ENCODE results near the gene FXYD5. TPM values are rescaled to one million over a fixed set of nuclear protein-coding genes. Genes with fewer than 3 reads are reported as not detected.

FXYD5 gene
- total and polyA plus RNA-seq, 9 of the 15 experiments (the other 6 are each of a cell fraction or from before 2014, with no cell fraction given): 104 to 537 (median 174) TPM

DNA sequence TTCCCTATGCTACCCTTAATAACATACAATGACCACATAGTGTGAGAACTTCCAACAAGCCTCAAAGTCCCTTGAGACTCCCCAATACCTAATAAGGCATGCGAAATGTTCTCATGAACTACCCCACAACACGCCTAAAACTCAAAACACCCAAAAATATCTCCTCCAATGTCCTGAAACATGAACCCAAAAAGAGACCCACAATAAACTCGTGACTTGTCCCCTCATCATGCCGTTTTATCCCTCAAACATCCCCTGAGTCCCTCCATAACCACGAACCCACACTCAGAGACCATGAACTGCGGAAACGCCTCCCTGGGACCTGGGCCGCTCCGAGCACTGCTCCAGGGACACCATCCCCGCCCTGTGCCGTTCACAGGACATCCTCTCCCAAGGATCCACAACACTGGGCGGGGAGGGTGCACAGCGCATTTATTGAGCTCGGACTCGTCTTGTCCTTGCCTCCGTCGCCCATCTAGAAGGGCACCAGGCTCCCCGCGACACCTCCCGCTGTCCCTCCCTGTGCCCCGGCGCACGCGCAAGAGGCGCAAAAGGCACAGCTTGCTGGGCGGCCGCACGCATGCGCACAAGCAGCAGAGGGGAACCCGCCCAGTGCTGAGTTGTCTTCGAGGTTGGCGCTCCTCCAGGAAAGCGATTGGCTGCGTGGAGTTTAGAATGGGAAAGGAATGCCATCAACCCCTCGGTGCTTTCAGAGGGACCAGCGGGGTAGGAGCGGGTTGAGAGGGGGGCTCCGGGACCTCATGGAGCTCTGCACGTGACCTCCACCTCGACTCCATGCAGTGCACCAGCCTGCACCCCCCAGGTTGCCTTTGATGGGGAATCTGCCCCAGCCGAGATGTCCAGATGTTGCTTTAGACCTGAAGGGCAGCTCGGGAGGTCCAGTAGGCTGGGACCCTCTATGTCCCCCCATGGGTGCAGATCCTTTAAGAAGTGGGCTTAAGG, 30.2 kb upstream of the FXYD5 start (continued):
- TF ChIP-seq, protein P1, sequence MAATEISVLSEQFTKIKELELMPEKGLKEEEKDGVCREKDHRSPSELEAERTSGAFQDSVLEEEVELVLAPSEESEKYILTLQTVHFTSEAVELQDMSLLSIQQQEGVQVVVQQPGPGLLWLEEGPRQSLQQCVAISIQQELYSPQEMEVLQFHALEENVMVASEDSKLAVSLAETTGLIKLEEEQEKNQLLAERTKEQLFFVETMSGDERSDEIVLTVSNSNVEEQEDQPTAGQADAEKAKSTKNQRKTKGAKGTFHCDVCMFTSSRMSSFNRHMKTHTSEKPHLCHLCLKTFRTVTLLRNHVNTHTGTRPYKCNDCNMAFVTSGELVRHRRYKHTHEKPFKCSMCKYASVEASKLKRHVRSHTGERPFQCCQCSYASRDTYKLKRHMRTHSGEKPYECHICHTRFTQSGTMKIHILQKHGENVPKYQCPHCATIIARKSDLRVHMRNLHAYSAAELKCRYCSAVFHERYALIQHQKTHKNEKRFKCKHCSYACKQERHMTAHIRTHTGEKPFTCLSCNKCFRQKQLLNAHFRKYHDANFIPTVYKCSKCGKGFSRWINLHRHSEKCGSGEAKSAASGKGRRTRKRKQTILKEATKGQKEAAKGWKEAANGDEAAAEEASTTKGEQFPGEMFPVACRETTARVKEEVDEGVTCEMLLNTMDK (IDR thresholded peaks at IDR 0.05; ENCODE audit: borderline replicate concordance, insufficient read depth, low read depth, low read length, poor library complexity, severe bottlenecking): no peak
- no peak for TF ChIP-seq NUFIP1 (IDR thresholded peaks at IDR 0.05; ENCODE audit: partially characterized antibody)
- TF ChIP-seq, protein P2, sequence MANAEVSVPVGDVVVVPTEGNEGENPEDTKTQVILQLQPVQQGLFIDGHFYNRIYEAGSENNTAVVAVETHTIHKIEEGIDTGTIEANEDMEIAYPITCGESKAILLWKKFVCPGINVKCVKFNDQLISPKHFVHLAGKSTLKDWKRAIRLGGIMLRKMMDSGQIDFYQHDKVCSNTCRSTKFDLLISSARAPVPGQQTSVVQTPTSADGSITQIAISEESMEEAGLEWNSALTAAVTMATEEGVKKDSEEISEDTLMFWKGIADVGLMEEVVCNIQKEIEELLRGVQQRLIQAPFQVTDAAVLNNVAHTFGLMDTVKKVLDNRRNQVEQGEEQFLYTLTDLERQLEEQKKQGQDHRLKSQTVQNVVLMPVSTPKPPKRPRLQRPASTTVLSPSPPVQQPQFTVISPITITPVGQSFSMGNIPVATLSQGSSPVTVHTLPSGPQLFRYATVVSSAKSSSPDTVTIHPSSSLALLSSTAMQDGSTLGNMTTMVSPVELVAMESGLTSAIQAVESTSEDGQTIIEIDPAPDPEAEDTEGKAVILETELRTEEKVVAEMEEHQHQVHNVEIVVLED (CRISPR knock-in tag; IDR thresholded peaks at IDR 0.05): peak; percentile 30; the same call in 1 of the 2 replicates
- TF ChIP-seq ARNT (IDR thresholded peaks at IDR 0.05): no peak
- TF ChIP-seq NR3C1 (CRISPR knock-in tag; IDR thresholded peaks at IDR 0.05): no peak
- TF ChIP-seq, protein P3, sequence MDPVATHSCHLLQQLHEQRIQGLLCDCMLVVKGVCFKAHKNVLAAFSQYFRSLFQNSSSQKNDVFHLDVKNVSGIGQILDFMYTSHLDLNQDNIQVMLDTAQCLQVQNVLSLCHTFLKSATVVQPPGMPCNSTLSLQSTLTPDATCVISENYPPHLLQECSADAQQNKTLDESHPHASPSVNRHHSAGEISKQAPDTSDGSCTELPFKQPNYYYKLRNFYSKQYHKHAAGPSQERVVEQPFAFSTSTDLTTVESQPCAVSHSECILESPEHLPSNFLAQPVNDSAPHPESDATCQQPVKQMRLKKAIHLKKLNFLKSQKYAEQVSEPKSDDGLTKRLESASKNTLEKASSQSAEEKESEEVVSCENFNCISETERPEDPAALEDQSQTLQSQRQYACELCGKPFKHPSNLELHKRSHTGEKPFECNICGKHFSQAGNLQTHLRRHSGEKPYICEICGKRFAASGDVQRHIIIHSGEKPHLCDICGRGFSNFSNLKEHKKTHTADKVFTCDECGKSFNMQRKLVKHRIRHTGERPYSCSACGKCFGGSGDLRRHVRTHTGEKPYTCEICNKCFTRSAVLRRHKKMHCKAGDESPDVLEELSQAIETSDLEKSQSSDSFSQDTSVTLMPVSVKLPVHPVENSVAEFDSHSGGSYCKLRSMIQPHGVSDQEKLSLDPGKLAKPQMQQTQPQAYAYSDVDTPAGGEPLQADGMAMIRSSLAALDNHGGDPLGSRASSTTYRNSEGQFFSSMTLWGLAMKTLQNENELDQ (CRISPR knock-in tag; IDR thresholded peaks at IDR 0.05; ENCODE audit: borderline replicate concordance): no peak
- TF ChIP-seq ZNF143 (CRISPR knock-in tag; IDR thresholded peaks at IDR 0.05): no peak; the same call in 1 of the 2 replicates
- TF ChIP-seq ADNP (tag; IDR thresholded peaks at IDR 0.05): no peak
- TF ChIP-seq, protein P4, sequence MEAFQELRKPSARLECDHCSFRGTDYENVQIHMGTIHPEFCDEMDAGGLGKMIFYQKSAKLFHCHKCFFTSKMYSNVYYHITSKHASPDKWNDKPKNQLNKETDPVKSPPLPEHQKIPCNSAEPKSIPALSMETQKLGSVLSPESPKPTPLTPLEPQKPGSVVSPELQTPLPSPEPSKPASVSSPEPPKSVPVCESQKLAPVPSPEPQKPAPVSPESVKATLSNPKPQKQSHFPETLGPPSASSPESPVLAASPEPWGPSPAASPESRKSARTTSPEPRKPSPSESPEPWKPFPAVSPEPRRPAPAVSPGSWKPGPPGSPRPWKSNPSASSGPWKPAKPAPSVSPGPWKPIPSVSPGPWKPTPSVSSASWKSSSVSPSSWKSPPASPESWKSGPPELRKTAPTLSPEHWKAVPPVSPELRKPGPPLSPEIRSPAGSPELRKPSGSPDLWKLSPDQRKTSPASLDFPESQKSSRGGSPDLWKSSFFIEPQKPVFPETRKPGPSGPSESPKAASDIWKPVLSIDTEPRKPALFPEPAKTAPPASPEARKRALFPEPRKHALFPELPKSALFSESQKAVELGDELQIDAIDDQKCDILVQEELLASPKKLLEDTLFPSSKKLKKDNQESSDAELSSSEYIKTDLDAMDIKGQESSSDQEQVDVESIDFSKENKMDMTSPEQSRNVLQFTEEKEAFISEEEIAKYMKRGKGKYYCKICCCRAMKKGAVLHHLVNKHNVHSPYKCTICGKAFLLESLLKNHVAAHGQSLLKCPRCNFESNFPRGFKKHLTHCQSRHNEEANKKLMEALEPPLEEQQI (IDR thresholded peaks at IDR 0.05): no peak
- TF ChIP-seq, protein P5, sequence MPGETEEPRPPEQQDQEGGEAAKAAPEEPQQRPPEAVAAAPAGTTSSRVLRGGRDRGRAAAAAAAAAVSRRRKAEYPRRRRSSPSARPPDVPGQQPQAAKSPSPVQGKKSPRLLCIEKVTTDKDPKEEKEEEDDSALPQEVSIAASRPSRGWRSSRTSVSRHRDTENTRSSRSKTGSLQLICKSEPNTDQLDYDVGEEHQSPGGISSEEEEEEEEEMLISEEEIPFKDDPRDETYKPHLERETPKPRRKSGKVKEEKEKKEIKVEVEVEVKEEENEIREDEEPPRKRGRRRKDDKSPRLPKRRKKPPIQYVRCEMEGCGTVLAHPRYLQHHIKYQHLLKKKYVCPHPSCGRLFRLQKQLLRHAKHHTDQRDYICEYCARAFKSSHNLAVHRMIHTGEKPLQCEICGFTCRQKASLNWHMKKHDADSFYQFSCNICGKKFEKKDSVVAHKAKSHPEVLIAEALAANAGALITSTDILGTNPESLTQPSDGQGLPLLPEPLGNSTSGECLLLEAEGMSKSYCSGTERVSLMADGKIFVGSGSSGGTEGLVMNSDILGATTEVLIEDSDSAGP (CRISPR knock-in tag; IDR thresholded peaks at IDR 0.05): no peak
- TF ChIP-seq ASH1L (IDR thresholded peaks at IDR 0.05; ENCODE audit: borderline replicate concordance, low read depth, partially characterized antibody): no peak
- TF ChIP-seq CREM (IDR thresholded peaks at IDR 0.05; ENCODE audit: low read depth): no peak
- TF ChIP-seq TAL1 (IDR thresholded peaks at IDR 0.05): no peak
- TF ChIP-seq, protein P6, sequence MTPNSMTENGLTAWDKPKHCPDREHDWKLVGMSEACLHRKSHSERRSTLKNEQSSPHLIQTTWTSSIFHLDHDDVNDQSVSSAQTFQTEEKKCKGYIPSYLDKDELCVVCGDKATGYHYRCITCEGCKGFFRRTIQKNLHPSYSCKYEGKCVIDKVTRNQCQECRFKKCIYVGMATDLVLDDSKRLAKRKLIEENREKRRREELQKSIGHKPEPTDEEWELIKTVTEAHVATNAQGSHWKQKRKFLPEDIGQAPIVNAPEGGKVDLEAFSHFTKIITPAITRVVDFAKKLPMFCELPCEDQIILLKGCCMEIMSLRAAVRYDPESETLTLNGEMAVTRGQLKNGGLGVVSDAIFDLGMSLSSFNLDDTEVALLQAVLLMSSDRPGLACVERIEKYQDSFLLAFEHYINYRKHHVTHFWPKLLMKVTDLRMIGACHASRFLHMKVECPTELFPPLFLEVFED (CRISPR knock-in tag; conservative IDR thresholded peaks at IDR 0.05): no peak
